HG02571 (cell line): Measurements from ENCODE around the gene MEP1B.

Source experiments
- ATAC-seq: cut with Tn5 transposase; IDR thresholded peaks from one replicate; pipeline ENCODE4 v1.9.1; 2021; ENCODE audit warnings: mild to moderate bottlenecking, moderate library complexity; ENCODE audit not compliant: unreplicated experiment

The MEP1B gene

DNA sequence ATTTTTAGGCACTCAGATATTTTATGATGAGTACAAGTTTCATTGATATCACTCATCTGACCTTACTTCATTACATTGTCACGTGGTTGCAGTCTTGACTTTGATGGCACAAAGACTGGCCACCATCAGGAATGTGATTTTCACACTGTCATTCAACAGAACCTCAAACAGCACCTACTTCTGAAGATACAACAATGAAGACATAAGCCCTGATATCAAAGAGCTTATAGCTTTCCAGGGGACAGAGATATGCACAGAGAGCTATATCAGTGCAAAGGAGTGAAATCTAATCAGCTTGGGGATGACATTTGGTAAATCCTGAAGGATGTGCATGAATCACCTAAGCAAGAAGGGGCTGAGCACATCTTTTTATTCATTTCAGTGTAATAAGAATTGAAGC is 72.3 kb downstream of the MEP1B start:
- ATAC-seq: no peak

DNA sequence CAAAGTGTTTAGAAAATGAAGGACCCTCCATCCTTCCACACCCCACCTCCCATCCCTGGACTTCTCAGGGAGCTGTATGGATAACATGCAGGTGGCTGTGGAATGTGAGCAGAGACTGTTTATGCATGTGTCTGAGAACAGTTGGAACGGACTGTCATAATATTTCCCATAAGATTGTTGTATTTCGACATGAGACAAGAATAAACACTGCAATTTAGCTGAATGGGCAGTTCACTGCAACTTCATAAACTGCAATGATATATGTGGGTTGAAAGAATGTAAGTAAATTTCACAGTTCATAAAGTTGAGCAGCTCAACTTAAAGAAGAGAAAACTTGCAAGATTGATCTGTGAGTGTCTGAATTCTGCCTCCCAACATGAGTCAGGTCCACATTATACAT is 74.6 kb downstream of the MEP1B start:
- no peak for ATAC-seq

DNA sequence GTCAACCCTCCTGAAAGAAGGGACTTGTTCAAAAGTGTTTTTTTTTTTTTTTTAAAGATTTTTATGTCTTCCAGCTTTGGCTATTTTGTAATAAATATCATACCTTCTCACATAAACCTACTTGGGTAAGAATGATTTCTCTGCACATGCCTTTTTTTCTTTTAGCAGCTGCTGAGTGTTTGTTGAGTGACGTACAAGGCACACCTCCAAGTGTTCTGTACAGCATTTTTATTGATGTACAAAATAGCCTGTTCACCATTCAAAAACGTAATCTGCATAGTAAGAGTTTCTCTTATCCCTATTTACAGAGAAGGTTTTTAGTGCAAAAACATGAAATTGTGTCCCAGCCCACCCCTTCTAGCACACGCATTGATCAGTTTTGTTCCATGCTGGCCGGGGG is 77.6 kb downstream of the MEP1B start:
- no peak for ATAC-seq
